HG03469 (cell line): Measurements from ENCODE around the gene MCC.
A peak's percentile ranks its signal among the peaks of the same experiment; 100 is the strongest.

Source experiments
- ATAC-seq: cut with Tn5 transposase; IDR thresholded peaks from one replicate; pipeline ENCODE4 v1.9.1; 2021; ENCODE audit warnings: mild to moderate bottlenecking, moderate library complexity, moderate number of reproducible peaks; ENCODE audit not compliant: unreplicated experiment

Gene MCC

GRCh38 chr5:113020461-113021273 lies 467.6 kb downstream of the MCC start:
- no peak for ATAC-seq

- ATAC-seq, result no peak
These were observed 470.2 kb downstream of the MCC start for GRCh38 chr5:113017881-113018635.

GRCh38 chr5:113005454-113005853 lies 482.8 kb downstream of the MCC start:
- ATAC-seq, result no peak

GRCh38 chr5:113003763-113004162 lies 484.5 kb downstream of the MCC start:
- no peak for ATAC-seq

GRCh38 chr5:113002423-113002822 lies 485.8 kb downstream of the MCC start:
- no peak for ATAC-seq

- ATAC-seq, result no peak
These were observed 487.8 kb downstream of the MCC start for GRCh38 chr5:113000466-113000865.

GRCh38 chr5:112998296-112998695 lies 490.0 kb downstream of the MCC start:
- ATAC-seq, result no peak

GRCh38 chr5:112996830-112997374 lies 491.4 kb downstream of the MCC start:
- no peak for ATAC-seq

- peak; percentile 66 for ATAC-seq
These were observed 492.3 kb downstream of the MCC start for GRCh38 chr5:112995764-112996618.

- ATAC-seq, result no peak
These were observed 502.0 kb downstream of the MCC start for GRCh38 chr5:112986224-112986623.

- ATAC-seq, result no peak
These were observed 504.9 kb downstream of the MCC start for GRCh38 chr5:112983363-112983762.

- ATAC-seq, result no peak
These were observed 508.5 kb downstream of the MCC start for GRCh38 chr5:112979723-112980122.

- no peak for ATAC-seq
These were observed 509.4 kb downstream of the MCC start for GRCh38 chr5:112978836-112979235.

- ATAC-seq, result no peak
These were observed 510.8 kb downstream of the MCC start for GRCh38 chr5:112977440-112977861.

- peak; percentile 98 for ATAC-seq
These were observed 511.6 kb downstream of the MCC start, which contains the start of gene DCP2 for GRCh38 chr5:112976432-112977309. TSS of gene DCP2 (plus strand) at chr5:112976798. CDS start at chr5:112976934, 136 bp downstream.

GRCh38 chr5:112975721-112976431 lies 512.4 kb downstream of the MCC start:
- ATAC-seq, result peak; percentile 0

- ATAC-seq, result no peak
These were observed 513.4 kb downstream of the MCC start for GRCh38 chr5:112974901-112975300.

- no peak for ATAC-seq
These were observed 514.3 kb downstream of the MCC start for GRCh38 chr5:112973904-112974303.

GRCh38 chr5:112973036-112973435 lies 515.2 kb downstream of the MCC start:
- no peak for ATAC-seq
